Measurements from ENCODE around the gene MREG. TPM values are rescaled to one million over a fixed set of nuclear protein-coding genes. Genes with fewer than 3 reads are reported as not detected.
A peak's percentile ranks its signal among the peaks of the same experiment; 100 is the strongest.
"Not testable (repeated sequence)": the region's sequence is repeated elsewhere in the genome, so short reads cannot be mapped to it uniquely, and the experiment has no call there.

MREG gene
- total and polyA plus RNA-seq, 4 donors: 0.87 to 3.1 (median 2.7) TPM

GRCh38 chr2:215994911-215995310, 18.4 kb downstream of the MREG start:
- peaks cover 5 to 35% (median 30%) of the 10 kb centered on the region in 4 donors for H3K36me3 ChIP-seq (ENCODE audit: control insufficient read depth in 4 of 4, insufficient read depth in 3 of 4, low read depth in 1 of 4, low read length in 3 of 4)
- 95% methylated on average over 4 of the region's 4 CpGs for WGBS
- TF ChIP-seq EGR1 (IDR thresholded peaks at IDR 0.05; ENCODE audit: low read depth in 2 of 2): no peak
- no peaks in the 10 kb centered on the region for H3K4me1 ChIP-seq (ENCODE audit: control insufficient read depth in 4 of 4, insufficient read depth in 4 of 4, low read length in 3 of 4)
- no peak for DNase-seq (ENCODE audit: low spot score)
- H3K27ac ChIP-seq (ENCODE audit: low read depth in 1 of 2, low read length in 2 of 2): no peak overlapping the region
- H3K9me3 ChIP-seq (ENCODE audit: control insufficient read depth in 4 of 4, low read length in 3 of 4): no peaks in the 10 kb centered on the region
- H3K4me3 ChIP-seq (ENCODE audit: low read depth in 1 of 3, low read length in 3 of 3): no peak overlapping the region
- no peaks in the 10 kb centered on the region for H3K27me3 ChIP-seq (ENCODE audit: control insufficient read depth in 4 of 4, insufficient read depth in 4 of 4, low read length in 3 of 4)
- H3K9ac ChIP-seq (ENCODE audit: low read depth in 1 of 2, low read length in 2 of 2): no peak overlapping the region

GRCh38 chr2:215988556-215989207, 24.7 kb downstream of the MREG start:
- not testable (repeated sequence) for H3K4me3 ChIP-seq (ENCODE audit: low read depth in 1 of 3, low read length in 3 of 3); DNase-seq (ENCODE audit: low spot score); H3K27ac ChIP-seq (ENCODE audit: low read depth in 1 of 2, low read length in 2 of 2); H3K9ac ChIP-seq (ENCODE audit: low read depth in 1 of 2, low read length in 2 of 2); H3K36me3 ChIP-seq (ENCODE audit: control insufficient read depth in 4 of 4, insufficient read depth in 3 of 4, low read depth in 1 of 4, low read length in 3 of 4); H3K27me3 ChIP-seq (ENCODE audit: control insufficient read depth in 4 of 4, insufficient read depth in 4 of 4, low read length in 3 of 4); H3K9me3 ChIP-seq (ENCODE audit: control insufficient read depth in 4 of 4, low read length in 3 of 4); H3K4me1 ChIP-seq (ENCODE audit: control insufficient read depth in 4 of 4, insufficient read depth in 4 of 4, low read length in 3 of 4)
- WGBS: 65% methylated on average over 5 of the region's 5 CpGs
- TF ChIP-seq RXRA (IDR thresholded peaks at IDR 0.05): peak in 1 of 2 donors; percentile 21

- Histone ChIP-seq H3K36me3 (ENCODE audit: control insufficient read depth in 4 of 4, insufficient read depth in 3 of 4, low read depth in 1 of 4, low read length in 3 of 4) (peaks cover 0 to 2% (median 0%) of the 10 kb centered on the region in 4 donors), H3K27ac (ENCODE audit: low read depth in 1 of 2, low read length in 2 of 2) (no peak overlapping the region), H3K4me1 (ENCODE audit: control insufficient read depth in 4 of 4, insufficient read depth in 4 of 4, low read length in 3 of 4) (peaks cover 0 to 15% (median 2%) of the 10 kb centered on the region in 4 donors), H3K4me3 (ENCODE audit: low read depth in 1 of 3, low read length in 3 of 3) (no peak overlapping the region), H3K27me3 (ENCODE audit: control insufficient read depth in 4 of 4, insufficient read depth in 4 of 4, low read length in 3 of 4) (no peaks in the 10 kb centered on the region), H3K9me3 (ENCODE audit: control insufficient read depth in 4 of 4, low read length in 3 of 4) (no peaks in the 10 kb centered on the region), H3K9ac (ENCODE audit: low read depth in 1 of 2, low read length in 2 of 2) (no peak overlapping the region)
- no peak for DNase-seq (ENCODE audit: low spot score)
- WGBS: 88% methylated on average over 1 of the region's 1 CpG
- TF ChIP-seq NR2F2 (IDR thresholded peaks at IDR 0.05): no peak
- TF ChIP-seq CTCF (IDR thresholded peaks at IDR 0.05; ENCODE audit: low read depth, low read length, missing input control): no peak
- TF ChIP-seq JUND (IDR thresholded peaks at IDR 0.05): no peak
- TF ChIP-seq, protein P1, sequence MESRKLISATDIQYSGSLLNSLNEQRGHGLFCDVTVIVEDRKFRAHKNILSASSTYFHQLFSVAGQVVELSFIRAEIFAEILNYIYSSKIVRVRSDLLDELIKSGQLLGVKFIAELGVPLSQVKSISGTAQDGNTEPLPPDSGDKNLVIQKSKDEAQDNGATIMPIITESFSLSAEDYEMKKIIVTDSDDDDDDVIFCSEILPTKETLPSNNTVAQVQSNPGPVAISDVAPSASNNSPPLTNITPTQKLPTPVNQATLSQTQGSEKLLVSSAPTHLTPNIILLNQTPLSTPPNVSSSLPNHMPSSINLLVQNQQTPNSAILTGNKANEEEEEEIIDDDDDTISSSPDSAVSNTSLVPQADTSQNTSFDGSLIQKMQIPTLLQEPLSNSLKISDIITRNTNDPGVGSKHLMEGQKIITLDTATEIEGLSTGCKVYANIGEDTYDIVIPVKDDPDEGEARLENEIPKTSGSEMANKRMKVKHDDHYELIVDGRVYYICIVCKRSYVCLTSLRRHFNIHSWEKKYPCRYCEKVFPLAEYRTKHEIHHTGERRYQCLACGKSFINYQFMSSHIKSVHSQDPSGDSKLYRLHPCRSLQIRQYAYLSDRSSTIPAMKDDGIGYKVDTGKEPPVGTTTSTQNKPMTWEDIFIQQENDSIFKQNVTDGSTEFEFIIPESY (IDR thresholded peaks at IDR 0.05): no peak
- TF ChIP-seq GABPA (IDR thresholded peaks at IDR 0.05 in 1 of 2, conservative IDR thresholded peaks at IDR 0.05 in 1 of 2): no peak
- TF ChIP-seq HNF4A (conservative IDR thresholded peaks at IDR 0.05): no peak
- TF ChIP-seq RAD21 (IDR thresholded peaks at IDR 0.05): no peak
- TF ChIP-seq YY1 (IDR thresholded peaks at IDR 0.05): no peak
- TF ChIP-seq, protein P2, sequence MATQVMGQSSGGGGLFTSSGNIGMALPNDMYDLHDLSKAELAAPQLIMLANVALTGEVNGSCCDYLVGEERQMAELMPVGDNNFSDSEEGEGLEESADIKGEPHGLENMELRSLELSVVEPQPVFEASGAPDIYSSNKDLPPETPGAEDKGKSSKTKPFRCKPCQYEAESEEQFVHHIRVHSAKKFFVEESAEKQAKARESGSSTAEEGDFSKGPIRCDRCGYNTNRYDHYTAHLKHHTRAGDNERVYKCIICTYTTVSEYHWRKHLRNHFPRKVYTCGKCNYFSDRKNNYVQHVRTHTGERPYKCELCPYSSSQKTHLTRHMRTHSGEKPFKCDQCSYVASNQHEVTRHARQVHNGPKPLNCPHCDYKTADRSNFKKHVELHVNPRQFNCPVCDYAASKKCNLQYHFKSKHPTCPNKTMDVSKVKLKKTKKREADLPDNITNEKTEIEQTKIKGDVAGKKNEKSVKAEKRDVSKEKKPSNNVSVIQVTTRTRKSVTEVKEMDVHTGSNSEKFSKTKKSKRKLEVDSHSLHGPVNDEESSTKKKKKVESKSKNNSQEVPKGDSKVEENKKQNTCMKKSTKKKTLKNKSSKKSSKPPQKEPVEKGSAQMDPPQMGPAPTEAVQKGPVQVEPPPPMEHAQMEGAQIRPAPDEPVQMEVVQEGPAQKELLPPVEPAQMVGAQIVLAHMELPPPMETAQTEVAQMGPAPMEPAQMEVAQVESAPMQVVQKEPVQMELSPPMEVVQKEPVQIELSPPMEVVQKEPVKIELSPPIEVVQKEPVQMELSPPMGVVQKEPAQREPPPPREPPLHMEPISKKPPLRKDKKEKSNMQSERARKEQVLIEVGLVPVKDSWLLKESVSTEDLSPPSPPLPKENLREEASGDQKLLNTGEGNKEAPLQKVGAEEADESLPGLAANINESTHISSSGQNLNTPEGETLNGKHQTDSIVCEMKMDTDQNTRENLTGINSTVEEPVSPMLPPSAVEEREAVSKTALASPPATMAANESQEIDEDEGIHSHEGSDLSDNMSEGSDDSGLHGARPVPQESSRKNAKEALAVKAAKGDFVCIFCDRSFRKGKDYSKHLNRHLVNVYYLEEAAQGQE (IDR thresholded peaks at IDR 0.05): no peak
- TF ChIP-seq FOXA1 (IDR thresholded peaks at IDR 0.05): no peak
- no peak for TF ChIP-seq SP1 (IDR thresholded peaks at IDR 0.05)
- TF ChIP-seq EGR1 (IDR thresholded peaks at IDR 0.05; ENCODE audit: low read depth in 2 of 2): no peak
- no peak for TF ChIP-seq TAF1 (conservative IDR thresholded peaks at IDR 0.05)
- no peak for TF ChIP-seq ATF3 (IDR thresholded peaks at IDR 0.05)
- TF ChIP-seq FOXA2 (IDR thresholded peaks at IDR 0.05): no peak
These were observed 28.1 kb downstream of the MREG start for GRCh38 chr2:215985257-215985656.

Measured in liver (tissue), 9 donors.